ENCODE data around the gene HPCAL1.
"Not testable (repeated sequence)": the region's sequence is repeated elsewhere in the genome, so short reads cannot be mapped to it uniquely, and the experiment has no call there.

HPCAL1 gene

GRCh38 chr2:10292033-10292432 lies 10.7 kb upstream of the HPCAL1 start:
- no peaks in the 10 kb centered on the region for H3K36me3 ChIP-seq (replicated peaks)
- DNase-seq = no peak
- H3K4me3 ChIP-seq (ENCODE audit: low read depth, low read length) = no peak overlapping the region
- H3K27ac ChIP-seq = no peak overlapping the region
- in situ Hi-C loops (cut with HindIII; ENCODE audit: low pct_ligation_motif_present, low sequenced_read_pairs) = no loop called here
- TF ChIP-seq CTCF (IDR thresholded peaks at IDR 0.05; ENCODE audit: low read depth, low read length, missing control alignments) = no peak
- no peaks in the 10 kb centered on the region for H3K27me3 ChIP-seq (replicated peaks)

- no peak for DNase-seq
Observed at GRCh38 chr2:10293603-10294002, 9.1 kb upstream of the HPCAL1 start.

GRCh38 chr2:10294077-10294476 lies 8.6 kb upstream of the HPCAL1 start:
- in situ Hi-C loops (cut with HindIII; ENCODE audit: low pct_ligation_motif_present, low sequenced_read_pairs) = no loop called here
- no peak overlapping the region for H3K27ac ChIP-seq
- no peaks in the 10 kb centered on the region for H3K27me3 ChIP-seq (replicated peaks)
- DNase-seq = no peak
- no peaks in the 10 kb centered on the region for H3K36me3 ChIP-seq (replicated peaks)
- no peak overlapping the region for H3K4me3 ChIP-seq (ENCODE audit: low read depth, low read length)
- TF ChIP-seq CTCF (IDR thresholded peaks at IDR 0.05; ENCODE audit: low read depth, low read length, missing control alignments) = no peak

More at GRCh38 chr2:10293603-10294002, 9.1 kb upstream of the HPCAL1 start:
- no peaks in the 10 kb centered on the region for H3K27me3 ChIP-seq (replicated peaks)
- no peaks in the 10 kb centered on the region for H3K36me3 ChIP-seq (replicated peaks)
- no peak for TF ChIP-seq CTCF (IDR thresholded peaks at IDR 0.05; ENCODE audit: low read depth, low read length, missing control alignments)
- no peak overlapping the region for H3K4me3 ChIP-seq (ENCODE audit: low read depth, low read length)
- no peak overlapping the region for H3K27ac ChIP-seq
- in situ Hi-C loops (cut with HindIII; ENCODE audit: low pct_ligation_motif_present, low sequenced_read_pairs) = no loop called here

- H3K4me3 ChIP-seq (ENCODE audit: low read depth, low read length); in situ Hi-C loops (cut with HindIII; ENCODE audit: low pct_ligation_motif_present, low sequenced_read_pairs); H3K36me3 ChIP-seq (replicated peaks); DNase-seq; H3K27ac ChIP-seq; H3K27me3 ChIP-seq (replicated peaks): not testable (repeated sequence)
Observed at GRCh38 chr2:10295649-10296048, 7.1 kb upstream of the HPCAL1 start.

GRCh38 chr2:10296142-10296541 lies 6.6 kb upstream of the HPCAL1 start:
- Histone ChIP-seq H3K27me3 (replicated peaks) (no peaks in the 10 kb centered on the region), H3K36me3 (replicated peaks) (no peaks in the 10 kb centered on the region), H3K4me3 (ENCODE audit: low read depth, low read length) (no peak overlapping the region), H3K27ac (no peak overlapping the region)
- no peak for DNase-seq
- no peak for TF ChIP-seq CTCF (IDR thresholded peaks at IDR 0.05; ENCODE audit: low read depth, low read length, missing control alignments)
- in situ Hi-C loops (cut with HindIII; ENCODE audit: low pct_ligation_motif_present, low sequenced_read_pairs) = no loop called here

- Histone ChIP-seq H3K27me3 (replicated peaks) (no peaks in the 10 kb centered on the region), H3K36me3 (replicated peaks) (no peaks in the 10 kb centered on the region), H3K27ac (peak overlapping the region; percentile 19), H3K4me3 (ENCODE audit: low read depth, low read length) (no peak overlapping the region)
- DNase-seq = no peak
- in situ Hi-C loops (cut with HindIII; ENCODE audit: low pct_ligation_motif_present, low sequenced_read_pairs) = no loop called here
- TF ChIP-seq CTCF (IDR thresholded peaks at IDR 0.05; ENCODE audit: low read depth, low read length, missing control alignments) = no peak
Observed at GRCh38 chr2:10297191-10297830, 5.4 kb upstream of the HPCAL1 start.

Measured in brain microvascular endothelial cell (primary cell).